Hindlimb muscle (tissue), 1 donor: ENCODE results near the gene LYL1. TPM values are rescaled to one million over a fixed set of nuclear protein-coding genes. Genes with fewer than 3 reads are reported as not detected.
"Not testable (repeated sequence)": the region's sequence is repeated elsewhere in the genome, so short reads cannot be mapped to it uniquely, and the experiment has no call there.

Source experiments
- DNase-seq: peaks from one replicate; pipeline ENCODE4 v3.0.0-alpha.2; 2013
- polyA plus RNA-seq: library from polyadenylated mRNA; unstranded; fragments of 120-200 nt; gene quantifications from one replicate; pipeline ENCODE4 v1.2.1, GENCODE V29; 2013; ENCODE audit not compliant: insufficient read length

LYL1 gene
- 6.3 TPM for polyA plus RNA-seq

DNA sequence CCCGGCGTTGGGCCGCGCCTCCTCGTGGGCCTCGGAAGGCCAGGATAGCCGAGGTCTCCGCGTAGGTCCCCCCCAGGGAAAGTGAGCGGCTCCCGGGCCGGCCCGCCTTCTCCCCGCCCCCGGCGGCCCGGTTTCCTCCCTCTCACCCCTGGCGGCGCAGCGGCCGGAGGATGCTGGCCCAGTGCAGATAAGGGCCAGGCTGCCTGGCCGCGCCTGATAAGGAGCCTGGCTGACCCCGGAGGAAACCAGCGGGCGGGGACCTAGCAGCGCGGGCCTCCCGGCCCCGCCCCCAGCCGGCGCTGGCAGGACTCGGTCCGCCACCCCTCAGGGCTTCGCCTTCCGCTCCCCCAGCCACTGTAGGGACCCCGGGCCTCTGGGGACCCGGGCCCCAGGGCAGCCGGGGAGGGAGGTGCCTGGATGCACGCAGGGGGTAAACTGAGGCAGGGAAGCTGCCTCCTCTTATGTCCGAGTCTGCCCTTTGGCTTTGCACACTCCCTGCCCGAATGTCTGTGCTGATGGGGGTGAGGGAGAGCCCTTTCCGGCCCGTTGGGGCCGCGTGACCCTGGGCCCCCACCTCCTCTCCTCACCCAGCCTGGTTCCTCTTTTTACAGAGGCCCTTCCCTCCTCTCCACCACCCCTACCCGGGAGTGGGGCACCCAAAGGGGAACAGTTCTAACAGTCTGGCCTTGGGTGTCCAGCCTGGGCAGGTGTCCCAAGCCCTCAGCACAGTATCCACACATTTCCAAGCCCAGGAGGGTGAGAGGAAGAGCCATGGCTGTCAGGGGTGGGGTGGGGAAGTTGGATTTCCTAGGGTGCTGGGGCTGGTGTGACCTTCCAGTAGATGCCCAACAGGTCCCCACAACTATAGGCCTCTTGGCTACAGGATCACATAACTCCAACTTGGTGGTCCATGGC, at the start of gene LYL1:
TSS of gene LYL1 (minus strand) at position 193 of the 915 bp plus-strand sequence. CDS start 1,687 bp downstream, outside the sequence.
- no peak for DNase-seq

DNA sequence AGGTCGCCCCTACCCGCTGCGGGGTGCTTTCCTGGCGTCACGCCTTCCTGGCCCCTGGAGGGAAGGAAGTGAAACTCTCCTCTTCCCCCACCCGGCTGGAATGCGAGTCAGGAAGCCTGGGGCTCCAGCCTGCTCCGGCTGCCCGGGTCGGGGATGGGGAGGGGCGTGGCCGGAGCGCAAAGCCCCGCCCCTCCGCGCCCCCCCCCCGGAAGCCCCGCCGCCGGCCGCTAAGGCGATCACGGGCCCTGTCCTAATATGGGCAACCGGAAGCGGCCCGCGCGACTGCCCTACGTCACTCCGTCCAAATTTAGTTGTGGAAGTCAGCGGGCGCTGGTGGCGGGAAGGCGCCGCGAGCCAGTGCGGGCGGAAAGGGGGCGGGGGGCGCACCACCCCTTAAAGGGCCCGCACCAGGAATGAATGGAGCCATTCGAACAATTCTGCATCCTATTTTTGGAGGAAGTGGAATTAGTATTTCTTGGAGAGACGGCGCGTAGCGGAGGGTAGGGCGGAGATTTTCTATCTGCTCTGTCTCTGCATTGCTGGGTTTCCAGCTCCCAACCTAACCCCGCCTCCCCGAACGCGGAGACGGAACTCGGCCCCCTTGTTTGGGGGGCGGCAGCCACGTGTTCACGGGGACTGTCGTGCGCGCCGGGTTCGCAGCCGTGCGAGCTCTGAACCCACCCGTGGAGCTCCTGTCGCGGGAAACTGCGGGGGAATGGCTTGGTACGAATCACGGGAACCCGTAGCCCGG, 49.1 kb upstream of the LYL1 start:
- DNase-seq: peak; percentile 98

GRCh38 chr19:13150931-13151604, 48.4 kb upstream of the LYL1 start:
- peak; percentile 32 for DNase-seq

GRCh38 chr19:13150187-13150930, 47.7 kb upstream of the LYL1 start, which contains the start of the genes IER2 and STX10:
IER2 (plus strand) TSS chr19:13150411; CDS start chr19:13153187, 2,776 bp downstream.
STX10 (minus strand) TSS chr19:13150375; CDS start chr19:13150173, 202 bp downstream.
- peak; percentile 95 for DNase-seq

DNA sequence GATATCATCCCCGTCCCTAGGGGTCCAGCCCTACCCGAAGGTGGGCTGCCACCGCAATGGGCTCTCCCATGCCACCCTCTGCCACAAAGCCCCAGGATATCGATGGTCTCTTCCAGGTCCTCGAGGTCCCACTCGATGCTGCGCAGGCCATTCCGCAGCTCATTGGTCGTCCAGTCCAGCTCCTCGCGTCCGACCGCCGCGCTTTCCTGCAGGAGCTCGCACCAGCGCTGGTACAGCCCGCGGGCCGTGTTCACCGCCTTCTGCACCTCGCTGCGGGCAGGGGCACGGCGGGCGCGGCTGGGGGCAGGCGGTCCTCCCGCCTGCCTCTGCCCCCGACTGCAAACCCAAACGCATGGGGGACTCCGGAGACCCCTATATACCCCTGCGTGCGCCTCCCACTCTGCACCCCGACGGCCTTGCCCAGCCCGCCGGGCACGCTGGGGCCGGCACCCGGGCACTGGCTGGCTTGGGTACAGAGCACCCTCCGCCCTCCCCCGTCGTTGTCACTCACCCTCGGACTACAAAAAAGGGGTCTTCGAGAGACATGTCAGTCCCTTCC, 47.0 kb upstream of the LYL1 start:
- DNase-seq: peak; percentile 47

GRCh38 chr19:13149173-13149627, 46.5 kb upstream of the LYL1 start:
- not testable (repeated sequence) for DNase-seq

- no peak for DNase-seq
Observed at GRCh38 chr19:13146763-13147563, 44.3 kb upstream of the LYL1 start.

DNA sequence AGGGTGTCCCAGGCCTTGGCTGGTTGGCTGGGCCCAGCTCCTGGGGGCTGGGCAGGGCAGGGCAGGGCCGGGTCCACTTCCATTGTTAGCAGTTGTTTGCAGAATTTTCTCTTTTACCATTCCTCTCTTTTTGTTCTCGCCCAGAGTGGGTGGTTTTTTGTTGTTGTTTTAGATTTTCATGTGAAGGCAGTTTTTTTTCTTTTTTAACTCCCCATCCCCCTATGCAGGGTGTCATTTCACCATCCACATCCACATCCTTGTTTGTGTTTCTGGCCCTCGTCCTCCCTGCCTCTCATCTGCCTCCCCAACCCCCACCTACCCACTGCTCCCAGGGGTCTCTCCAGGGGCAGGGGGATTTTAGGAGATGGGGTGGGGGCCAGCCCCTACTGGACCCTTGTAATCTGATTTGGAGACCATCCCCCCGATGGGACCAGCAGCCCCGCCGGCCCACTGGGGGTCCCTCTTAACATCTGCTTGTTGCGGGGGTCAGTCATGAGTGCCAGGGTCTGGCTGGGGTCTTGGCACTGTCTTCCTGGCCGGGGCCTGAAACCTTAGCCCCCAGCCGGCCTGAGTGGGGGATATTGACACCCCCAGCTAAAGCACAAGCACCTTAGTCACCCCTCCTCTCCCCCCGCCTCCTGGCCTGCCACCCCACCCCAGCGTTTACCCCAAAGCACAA, 37.1 kb upstream of the LYL1 start:
- DNase-seq: no peak

- DNase-seq: no peak
Observed at GRCh38 chr19:13138916-13139198, 36.2 kb upstream of the LYL1 start.

DNA sequence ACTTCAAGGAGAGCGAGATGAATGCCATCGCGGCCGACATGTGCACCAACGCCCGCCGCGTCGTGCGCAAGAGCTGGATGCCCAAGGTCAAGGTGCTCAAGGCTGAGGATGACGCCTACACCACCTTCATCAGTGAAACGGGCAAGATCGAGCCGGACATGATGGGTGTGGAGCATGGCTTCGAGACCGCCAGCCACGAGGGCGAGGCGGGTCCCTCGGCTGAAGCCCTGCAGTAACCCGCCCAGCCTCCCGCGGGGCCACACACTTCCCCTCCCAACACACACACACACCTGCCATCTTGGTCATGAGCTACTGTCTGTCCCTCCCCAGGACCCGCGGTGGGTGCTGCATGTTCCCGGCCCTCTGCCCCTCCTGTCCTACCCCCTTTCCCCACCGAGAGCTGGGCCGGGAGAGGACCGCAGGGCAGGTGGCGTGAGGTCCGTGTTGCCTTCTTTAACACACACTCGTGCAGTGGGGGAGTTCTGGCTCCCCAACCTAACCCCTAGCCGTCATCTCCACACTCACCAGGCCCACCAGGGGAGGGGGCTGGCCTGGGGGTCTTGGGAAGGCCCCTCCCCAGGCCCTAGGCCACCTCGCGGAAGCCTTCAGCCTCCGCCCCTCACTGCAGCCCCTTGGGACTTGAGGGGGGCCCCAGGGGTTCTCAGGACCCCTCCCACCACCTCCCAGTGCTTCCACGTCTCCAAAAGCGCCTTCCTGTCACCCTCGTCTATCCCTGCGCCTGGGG, 35.7 kb upstream of the LYL1 start:
- DNase-seq: no peak

DNA sequence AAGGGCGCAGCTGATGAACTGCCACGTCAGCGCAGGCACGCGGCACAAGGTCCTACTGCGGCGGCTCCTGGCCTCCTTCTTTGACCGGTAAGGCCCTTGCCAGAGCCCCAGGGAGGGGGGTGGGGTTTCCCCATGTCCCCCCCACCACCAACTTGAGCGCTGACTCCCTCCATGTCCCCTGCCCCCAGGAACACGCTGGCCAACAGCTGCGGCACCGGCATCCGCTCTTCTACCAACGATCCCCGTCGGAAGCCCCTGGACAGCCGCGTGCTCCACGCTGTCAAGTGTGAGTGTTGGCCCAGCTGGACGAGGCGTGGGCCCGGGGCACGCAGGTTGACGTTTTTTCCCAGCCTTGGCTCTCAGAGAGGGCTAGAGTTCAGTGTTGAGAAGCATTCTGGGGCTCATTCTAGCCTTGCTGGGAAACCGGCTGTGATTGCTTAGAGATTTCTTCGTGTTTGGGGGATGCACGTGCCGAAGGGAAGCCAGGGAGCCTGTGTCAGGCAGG, 34.7 kb upstream of the LYL1 start:
- no peak for DNase-seq

DNA sequence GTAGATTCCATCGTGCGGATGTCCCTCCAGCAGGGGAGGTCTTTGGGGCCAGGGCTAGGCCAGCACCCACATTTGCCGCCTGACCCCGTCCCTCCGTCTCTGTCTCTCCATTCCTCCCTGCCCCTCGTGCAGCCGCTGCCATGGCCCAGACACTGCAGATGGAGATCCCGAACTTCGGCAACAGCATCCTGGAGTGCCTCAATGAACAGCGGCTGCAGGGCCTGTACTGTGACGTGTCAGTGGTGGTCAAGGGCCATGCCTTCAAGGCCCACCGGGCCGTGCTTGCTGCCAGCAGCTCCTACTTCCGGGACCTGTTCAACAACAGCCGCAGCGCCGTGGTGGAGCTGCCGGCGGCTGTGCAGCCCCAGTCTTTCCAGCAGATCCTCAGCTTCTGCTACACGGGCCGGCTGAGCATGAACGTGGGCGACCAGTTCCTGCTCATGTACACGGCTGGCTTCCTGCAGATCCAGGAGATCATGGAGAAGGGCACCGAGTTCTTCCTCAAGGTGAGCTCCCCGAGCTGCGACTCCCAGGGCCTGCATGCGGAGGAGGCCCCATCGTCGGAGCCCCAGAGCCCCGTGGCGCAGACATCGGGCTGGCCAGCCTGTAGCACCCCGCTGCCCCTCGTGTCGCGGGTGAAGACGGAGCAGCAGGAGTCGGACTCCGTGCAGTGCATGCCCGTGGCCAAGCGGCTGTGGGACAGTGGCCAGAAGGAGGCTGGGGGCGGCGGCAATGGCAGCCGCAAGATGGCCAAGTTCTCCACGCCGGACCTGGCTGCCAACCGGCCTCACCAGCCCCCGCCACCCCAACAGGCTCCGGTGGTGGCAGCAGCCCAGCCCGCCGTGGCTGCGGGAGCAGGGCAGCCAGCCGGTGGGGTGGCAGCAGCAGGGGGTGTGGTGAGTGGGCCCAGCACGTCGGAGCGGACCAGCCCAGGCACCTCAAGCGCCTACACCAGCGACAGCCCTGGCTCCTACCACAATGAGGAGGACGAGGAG, 32.7 kb upstream of the LYL1 start:
- DNase-seq: no peak

- DNase-seq: no peak
Observed at GRCh38 chr19:13134626-13135025, 32.0 kb upstream of the LYL1 start.

DNA sequence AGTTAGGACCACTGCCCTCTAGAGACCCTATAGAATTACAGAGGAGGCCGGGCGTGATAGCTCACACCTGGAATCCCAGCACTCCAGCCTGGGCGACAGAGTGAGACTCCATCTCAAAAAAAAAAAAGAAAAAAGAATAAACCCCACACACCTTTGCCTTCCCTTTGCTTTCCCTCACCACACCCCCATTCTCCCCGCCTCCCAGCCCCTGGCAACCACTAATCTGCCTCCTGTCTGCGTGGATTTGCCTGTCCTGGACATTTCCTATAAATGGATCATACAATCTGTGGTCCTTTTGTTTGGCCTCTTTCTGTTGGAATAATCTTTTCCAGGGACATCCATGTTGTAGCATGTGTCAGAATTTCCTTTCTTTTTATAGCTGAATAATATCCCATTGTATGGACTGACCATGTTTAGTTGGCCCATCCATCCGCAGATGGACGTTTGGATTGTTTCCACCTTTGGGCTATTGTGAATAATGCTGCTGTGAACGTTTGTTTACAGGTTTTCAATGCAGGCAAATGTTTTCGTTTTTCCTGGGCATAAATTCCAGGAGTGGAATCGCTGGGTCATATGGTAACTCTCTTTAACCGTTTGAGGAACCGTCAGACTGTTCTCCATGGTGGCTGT, 30.7 kb upstream of the LYL1 start:
- no peak for DNase-seq

- DNase-seq: no peak
Observed at GRCh38 chr19:13132471-13133180, 30.0 kb upstream of the LYL1 start.

GRCh38 chr19:13130886-13131490, 28.3 kb upstream of the LYL1 start:
- DNase-seq: no peak
